Astrocyte (in vitro differentiated cells and primary cell): ENCODE results near the gene PFDN5. TPM values are rescaled to one million over a fixed set of nuclear protein-coding genes. Genes with fewer than 3 reads are reported as not detected.

Experiments
- DNase-seq: peaks from one replicate; pipeline ENCODE4 v3.0.0-alpha.2; 2010; ENCODE audit warnings: low read depth
- FAIRE-seq: peaks from 2 replicates; lab custom pipeline; 2011; peaks lifted over from hg19 to GRCh38; lab: Jason Lieb, UNC
- H2AFZ ChIP-seq: 2 replicates; pipeline ENCODE4 v1.6.0; 2012; ENCODE audit warnings: low read depth, low read length, inconsistent platforms
- H3K27ac ChIP-seq: 2 replicates; pipeline ENCODE4 v1.5.1; 2011; ENCODE audit warnings: low read depth, low read length, inconsistent platforms
- H3K27me3 ChIP-seq: 2 replicates; pipeline ENCODE4 v1.6.0; 2011; ENCODE audit warnings: low read length, inconsistent platforms; ENCODE audit not compliant: insufficient read depth
- H3K36me3 ChIP-seq: 2 replicates; pipeline ENCODE4 v1.5.1; 2011; ENCODE audit warnings: low read length, inconsistent platforms; ENCODE audit not compliant: insufficient read depth
- H3K4me1 ChIP-seq: 2 replicates; pipeline ENCODE4 v1.5.1; 2011; ENCODE audit warnings: low read length, inconsistent platforms; ENCODE audit not compliant: insufficient read depth
- H3K4me2 ChIP-seq: 2 replicates; pipeline ENCODE4 v1.6.0; 2012; ENCODE audit warnings: low read length, inconsistent platforms
- H3K4me3 ChIP-seq: 2 replicates; pipeline ENCODE4 v1.5.1; 2011; ENCODE audit warnings: low read depth, mild to moderate bottlenecking, low read length, inconsistent platforms; ENCODE audit not compliant: insufficient read depth
- H3K79me2 ChIP-seq: 2 replicates; pipeline ENCODE4 v1.6.0; 2012; ENCODE audit warnings: mild to moderate bottlenecking, low read length, inconsistent platforms; ENCODE audit not compliant: insufficient read depth
- H3K9ac ChIP-seq: 2 replicates; pipeline ENCODE4 v1.6.0; 2012; ENCODE audit warnings: mild to moderate bottlenecking, low read length, inconsistent platforms
- H3K9me3 ChIP-seq: 2 replicates; pipeline ENCODE4 v1.5.1; 2012; ENCODE audit warnings: low read depth, mild to moderate bottlenecking, low read length, inconsistent platforms; ENCODE audit not compliant: insufficient read depth
- H4K20me1 ChIP-seq: 2 replicates; pipeline ENCODE4 v1.6.0; 2012; ENCODE audit warnings: low read length, inconsistent platforms; ENCODE audit not compliant: insufficient read depth
- H3K27ac Mint-ChIP-seq: one replicate; pipeline ENCODE4 v1.8.0; 2021; ENCODE audit warnings: mild to moderate bottlenecking, mixed read lengths; ENCODE audit not compliant: unreplicated experiment
- H3K27me3 Mint-ChIP-seq: one replicate; pipeline ENCODE4 v1.8.0; 2021; ENCODE audit warnings: low read depth, mixed read lengths; ENCODE audit not compliant: unreplicated experiment
- H3K36me3 Mint-ChIP-seq: one replicate; pipeline ENCODE4 v1.8.0; 2021; ENCODE audit warnings: low read depth, mixed read lengths; ENCODE audit not compliant: unreplicated experiment
- H3K4me1 Mint-ChIP-seq: one replicate; pipeline ENCODE4 v1.8.0; 2021; ENCODE audit warnings: low read depth, mixed read lengths; ENCODE audit not compliant: unreplicated experiment
- H3K4me3 Mint-ChIP-seq: one replicate; pipeline ENCODE4 v1.8.0; 2021; ENCODE audit warnings: mild to moderate bottlenecking, moderate library complexity, mixed read lengths; ENCODE audit not compliant: unreplicated experiment
- H3K9me3 Mint-ChIP-seq: one replicate; pipeline ENCODE4 v1.8.0; 2021; ENCODE audit warnings: mild to moderate bottlenecking, mixed read lengths; ENCODE audit not compliant: unreplicated experiment
- EZH2 ChIP-seq: IDR thresholded peaks from 2 replicates; pipeline ENCODE4 v1.6.1; 2012; ENCODE audit warnings: mild to moderate bottlenecking, low read length, inconsistent platforms; ENCODE audit not compliant: insufficient read depth
- total RNA-seq: library from RNA; stranded (reverse); gene quantifications from 2 replicates; pipeline ENCODE4 v1.2.1, GENCODE V29; 2021
- TF ChIP-seq, protein P1 (sequence below): IDR thresholded peaks from 2 replicates; pipeline ENCODE4 v1.5.1; 2011; ENCODE audit warnings: low read depth, mild to moderate bottlenecking, inconsistent platforms, low read length, moderate library complexity; ENCODE audit not compliant: insufficient read depth

The PFDN5 gene
- total RNA-seq, 1 donor from 2014 or later: 281 TPM

DNA sequence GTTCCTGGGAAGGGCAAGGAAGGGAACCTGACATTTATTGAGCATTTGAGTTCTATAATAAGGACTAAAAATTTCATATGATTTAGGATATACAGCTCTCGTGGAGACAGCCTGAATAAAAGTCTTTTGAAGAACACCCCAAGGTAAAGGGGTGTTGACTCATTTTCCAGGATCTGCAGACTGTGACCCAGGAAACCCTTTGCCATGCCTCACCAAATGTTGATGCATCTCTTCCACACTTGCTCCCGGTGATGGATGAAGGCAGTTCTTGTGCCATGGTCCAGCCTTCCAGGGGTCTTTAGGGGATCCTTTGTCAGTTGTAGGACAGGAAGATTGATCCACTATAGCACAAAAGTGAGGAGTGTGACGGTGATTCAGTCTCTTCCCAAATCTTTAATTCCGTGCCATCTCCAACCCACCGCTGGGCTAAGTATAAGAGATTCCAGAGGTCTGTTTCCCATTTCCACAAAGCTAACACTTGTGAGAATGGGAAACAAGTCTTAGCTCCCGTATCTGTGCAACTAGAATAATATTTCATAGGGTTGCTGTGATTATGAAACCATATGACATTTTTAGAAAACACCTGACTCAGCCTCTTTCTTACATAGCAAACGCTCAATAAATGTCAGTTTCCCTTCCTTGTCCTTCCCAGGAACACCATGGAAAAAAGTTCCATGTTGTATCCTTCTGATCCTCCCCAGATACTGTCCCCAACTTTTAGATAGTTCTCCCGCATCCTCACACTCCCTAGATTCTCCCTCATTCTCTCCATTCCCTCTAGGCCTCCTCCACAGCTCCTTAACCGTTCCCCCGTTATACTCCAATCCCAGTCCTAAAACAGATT, 25.2 kb downstream of the PFDN5 start:
- peak overlapping the region; percentile 97 for H2AFZ ChIP-seq
- H3K27ac Mint-ChIP-seq: peak overlapping the region; percentile 99
- no peaks in the 10 kb centered on the region for H3K9me3 Mint-ChIP-seq
- peak overlapping the region; percentile 90 for H3K4me2 ChIP-seq
- no peaks in the 10 kb centered on the region for H3K9me3 ChIP-seq
- H3K27me3 ChIP-seq: no peaks in the 10 kb centered on the region
- H4K20me1 ChIP-seq: no peaks in the 10 kb centered on the region
- peaks cover 2% of the 10 kb centered on the region for H3K27me3 Mint-ChIP-seq
- H3K4me1 Mint-ChIP-seq: peaks cover 14% of the 10 kb centered on the region
- peak overlapping the region; percentile 89 for H3K4me3 ChIP-seq
- no peak for TF ChIP-seq EZH2
- TF ChIP-seq, protein P1, sequence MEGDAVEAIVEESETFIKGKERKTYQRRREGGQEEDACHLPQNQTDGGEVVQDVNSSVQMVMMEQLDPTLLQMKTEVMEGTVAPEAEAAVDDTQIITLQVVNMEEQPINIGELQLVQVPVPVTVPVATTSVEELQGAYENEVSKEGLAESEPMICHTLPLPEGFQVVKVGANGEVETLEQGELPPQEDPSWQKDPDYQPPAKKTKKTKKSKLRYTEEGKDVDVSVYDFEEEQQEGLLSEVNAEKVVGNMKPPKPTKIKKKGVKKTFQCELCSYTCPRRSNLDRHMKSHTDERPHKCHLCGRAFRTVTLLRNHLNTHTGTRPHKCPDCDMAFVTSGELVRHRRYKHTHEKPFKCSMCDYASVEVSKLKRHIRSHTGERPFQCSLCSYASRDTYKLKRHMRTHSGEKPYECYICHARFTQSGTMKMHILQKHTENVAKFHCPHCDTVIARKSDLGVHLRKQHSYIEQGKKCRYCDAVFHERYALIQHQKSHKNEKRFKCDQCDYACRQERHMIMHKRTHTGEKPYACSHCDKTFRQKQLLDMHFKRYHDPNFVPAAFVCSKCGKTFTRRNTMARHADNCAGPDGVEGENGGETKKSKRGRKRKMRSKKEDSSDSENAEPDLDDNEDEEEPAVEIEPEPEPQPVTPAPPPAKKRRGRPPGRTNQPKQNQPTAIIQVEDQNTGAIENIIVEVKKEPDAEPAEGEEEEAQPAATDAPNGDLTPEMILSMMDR: no peak
- peak overlapping the region; percentile 85 for H3K27ac ChIP-seq
- peaks cover 10% of the 10 kb centered on the region for H3K79me2 ChIP-seq
- peak overlapping the region; percentile 88 for H3K9ac ChIP-seq
- FAIRE-seq (no peak), DNase-seq (no peak)
- peaks cover 20% of the 10 kb centered on the region for H3K4me1 ChIP-seq
- peaks cover 3% of the 10 kb centered on the region for H3K36me3 Mint-ChIP-seq
- H3K4me3 Mint-ChIP-seq: peak overlapping the region; percentile 95
- H3K36me3 ChIP-seq: peaks cover 9% of the 10 kb centered on the region

DNA sequence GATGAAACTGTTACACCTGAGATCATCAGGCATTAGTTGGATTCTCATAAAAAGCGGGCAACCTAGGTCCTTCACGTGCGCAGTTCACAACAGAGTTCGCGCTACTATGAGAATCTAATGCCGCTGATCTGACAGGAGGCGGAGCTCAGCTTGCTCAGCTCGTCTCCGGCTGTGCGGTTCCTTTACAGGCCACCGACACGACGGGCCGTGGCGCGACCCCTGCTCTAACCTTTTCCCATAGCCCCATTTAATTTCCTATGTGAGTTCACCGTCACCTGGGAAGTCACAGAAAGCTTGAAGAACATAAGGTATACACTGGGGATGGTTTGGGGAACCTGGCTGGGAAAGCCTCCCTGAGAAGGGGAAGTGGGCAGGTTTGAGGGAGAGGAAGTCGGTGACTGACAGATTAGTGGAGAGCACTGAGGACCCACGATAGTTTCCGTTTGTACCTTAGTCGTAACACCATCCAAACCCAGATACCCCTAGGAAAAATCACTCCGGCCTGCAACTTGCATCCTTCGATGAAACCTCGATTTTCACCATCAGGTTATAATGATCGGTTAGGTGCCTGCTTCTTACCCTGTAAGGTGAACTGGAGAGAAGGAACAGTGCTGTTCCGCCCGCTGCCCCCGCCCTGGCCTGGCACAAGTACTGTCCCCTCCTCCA, 28.9 kb downstream of the PFDN5 start:
- no peaks in the 10 kb centered on the region for H3K9me3 ChIP-seq
- peaks cover 10% of the 10 kb centered on the region for H3K79me2 ChIP-seq
- H3K9me3 Mint-ChIP-seq: no peaks in the 10 kb centered on the region
- H3K36me3 Mint-ChIP-seq: no peaks in the 10 kb centered on the region
- peak overlapping the region; percentile 80 for H3K27ac Mint-ChIP-seq
- H3K9ac ChIP-seq: peak overlapping the region; percentile 77
- peaks cover 3% of the 10 kb centered on the region for H3K27me3 ChIP-seq
- no peaks in the 10 kb centered on the region for H4K20me1 ChIP-seq
- H3K36me3 ChIP-seq: no peaks in the 10 kb centered on the region
- H3K4me3 ChIP-seq: peak overlapping the region; percentile 62
- no peak for TF ChIP-seq EZH2
- TF ChIP-seq, protein P1: no peak
- H3K4me1 Mint-ChIP-seq: peaks cover 16% of the 10 kb centered on the region
- no peak for DNase-seq
- no peak for FAIRE-seq
- H3K4me1 ChIP-seq: peaks cover 20% of the 10 kb centered on the region
- H3K27ac ChIP-seq: peak overlapping the region; percentile 69
- peak overlapping the region; percentile 73 for H3K4me3 Mint-ChIP-seq
- peaks cover 28% of the 10 kb centered on the region for H3K27me3 Mint-ChIP-seq
- peak overlapping the region; percentile 87 for H2AFZ ChIP-seq
- H3K4me2 ChIP-seq: peak overlapping the region; percentile 85
